GM18868 (cell line): ENCODE measurements around the gene ASS1.

Experiments used
- ATAC-seq: cut with Tn5 transposase; IDR thresholded peaks from one replicate; pipeline ENCODE4 v1.9.1; 2021; ENCODE audit warnings: mild to moderate bottlenecking, moderate library complexity; ENCODE audit not compliant: unreplicated experiment

ASS1 gene

DNA sequence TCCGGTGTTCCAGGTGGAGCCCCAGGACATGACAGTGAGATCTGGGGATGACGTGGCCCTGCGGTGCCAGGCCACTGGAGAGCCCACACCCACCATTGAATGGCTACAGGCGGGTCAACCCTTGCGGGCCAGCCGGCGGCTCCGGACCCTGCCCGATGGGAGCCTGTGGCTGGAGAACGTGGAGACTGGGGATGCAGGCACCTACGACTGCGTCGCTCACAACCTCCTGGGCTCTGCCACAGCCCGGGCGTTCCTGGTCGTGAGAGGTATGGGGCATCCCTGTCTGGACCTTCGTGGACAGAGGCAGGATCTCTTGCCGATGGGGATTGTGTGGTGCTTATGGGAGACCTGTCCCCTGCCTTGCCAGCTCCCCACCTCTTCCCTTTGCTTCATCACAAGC is 26.0 kb upstream of the ASS1 start:
- ATAC-seq, result no peak

DNA sequence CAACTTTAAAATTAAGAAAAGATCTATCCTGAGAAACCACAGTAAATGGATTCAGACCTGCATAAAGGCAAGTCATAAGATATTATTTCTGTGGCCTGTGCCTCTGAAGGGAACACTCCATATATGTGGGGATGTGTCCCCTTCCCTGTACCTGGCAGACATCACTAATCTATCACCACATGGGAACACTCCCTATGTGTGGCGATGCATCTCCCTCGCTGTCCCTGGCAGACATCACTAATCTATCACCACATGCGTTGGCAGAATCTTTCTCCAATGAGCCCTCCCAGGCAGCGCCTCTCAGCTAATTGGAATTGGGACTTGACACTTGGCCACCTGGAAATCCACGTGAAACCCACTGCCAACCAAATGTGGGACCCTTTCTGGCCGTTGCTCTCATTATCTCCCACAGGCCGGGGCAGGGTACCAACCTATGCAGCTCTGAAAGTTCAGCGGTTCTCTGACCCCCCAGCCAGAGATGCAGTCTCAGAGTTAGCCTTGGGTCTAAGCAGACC is 25.2 kb upstream of the ASS1 start:
- ATAC-seq, result no peak

- no peak for ATAC-seq
These were observed 23.5 kb upstream of the ASS1 start for GRCh38 chr9:130421154-130421801.

DNA sequence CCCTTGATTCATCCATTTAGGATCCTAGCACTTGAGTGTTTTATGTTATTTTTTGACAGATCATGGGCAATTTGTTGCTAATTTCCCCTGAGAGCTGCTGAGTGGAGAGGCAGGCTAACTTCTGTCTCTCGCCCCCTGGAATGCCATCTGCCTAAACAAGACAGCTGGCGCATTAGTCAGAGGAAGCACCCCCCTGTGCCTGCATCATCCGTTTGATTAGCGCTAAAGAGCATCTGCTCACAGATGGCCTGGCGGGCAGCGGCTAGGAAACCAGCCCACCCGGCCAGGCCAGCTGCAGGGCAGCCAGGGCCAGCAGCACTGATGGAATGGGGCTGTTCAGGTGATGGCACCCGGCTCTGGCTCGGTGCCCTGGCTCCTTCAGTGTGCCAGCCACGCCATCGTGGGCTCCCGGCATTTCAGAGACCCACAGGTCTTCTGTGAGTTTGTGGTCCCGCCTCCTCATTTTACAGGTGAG is 22.9 kb upstream of the ASS1 start:
- no peak for ATAC-seq

- no peak for ATAC-seq
These were observed 22.2 kb upstream of the ASS1 start for GRCh38 chr9:130422546-130422945.

- ATAC-seq, result no peak
These were observed 21.5 kb upstream of the ASS1 start for GRCh38 chr9:130423272-130423671.

DNA sequence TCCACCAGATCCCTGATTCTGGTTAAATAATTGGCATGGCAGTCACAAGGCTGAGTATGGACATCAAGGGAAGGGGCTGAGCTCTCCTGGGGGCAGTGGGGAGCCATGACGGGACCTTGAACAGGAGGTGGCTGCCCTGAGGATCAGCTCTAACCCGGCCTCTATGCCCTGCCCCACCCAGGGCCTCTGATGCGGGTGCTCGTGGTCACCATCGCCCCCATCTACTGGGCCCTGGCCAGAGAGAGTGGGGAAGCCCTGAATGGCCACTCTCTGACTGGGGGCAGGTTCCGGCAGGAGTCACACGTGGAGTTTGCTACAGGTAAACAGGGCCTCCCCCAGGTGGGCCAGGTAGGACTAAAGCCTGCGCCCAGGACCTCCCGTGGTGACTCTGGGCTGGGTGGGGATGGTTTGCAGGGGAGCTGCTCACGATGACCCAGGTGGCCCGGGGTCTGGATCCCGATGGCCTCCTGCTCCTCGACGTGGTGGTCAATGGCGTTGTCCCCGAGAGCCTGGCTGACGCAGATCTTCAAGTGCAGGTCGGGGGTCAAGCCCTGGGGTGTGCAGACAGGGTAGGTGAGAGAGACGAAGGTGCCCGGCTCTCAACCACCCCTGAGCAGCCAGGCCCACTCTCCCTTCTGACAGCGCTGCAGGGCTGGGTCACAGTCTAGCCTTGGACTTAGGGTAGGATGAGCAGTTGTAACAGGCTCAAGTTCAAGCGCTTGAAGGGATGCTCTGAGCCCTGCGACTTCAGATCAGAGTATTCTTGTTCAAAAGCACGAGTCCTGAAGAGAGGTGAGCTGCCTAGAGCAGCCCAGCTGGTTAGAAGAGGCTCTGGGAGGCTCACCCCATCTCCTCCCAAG is 19.9 kb upstream of the ASS1 start:
- no peak for ATAC-seq

- no peak for ATAC-seq
These were observed 18.9 kb upstream of the ASS1 start for GRCh38 chr9:130425741-130426466.

GRCh38 chr9:130426467-130426773 is 18.3 kb upstream of the ASS1 start:
- no peak for ATAC-seq

DNA sequence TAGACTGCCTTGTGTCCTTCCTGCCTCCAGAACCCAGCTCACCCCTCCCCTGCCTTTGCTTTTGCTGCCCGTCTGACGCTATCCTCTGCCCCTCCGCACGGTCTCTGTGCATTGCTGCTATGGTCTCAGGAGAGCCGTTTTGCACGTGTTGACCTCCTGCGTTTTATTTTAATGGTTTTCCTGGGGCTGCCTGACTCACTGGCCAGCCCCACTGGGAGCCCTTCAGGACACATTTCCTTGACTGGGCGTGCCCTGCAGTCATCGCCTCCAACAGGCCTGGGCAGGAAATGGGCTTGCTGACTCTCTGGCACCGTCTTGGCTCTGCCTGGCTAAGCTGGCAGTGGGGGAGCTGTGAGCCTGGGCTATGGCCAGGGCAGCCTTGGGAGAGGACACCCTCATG is 17.9 kb upstream of the ASS1 start:
- ATAC-seq, result no peak

DNA sequence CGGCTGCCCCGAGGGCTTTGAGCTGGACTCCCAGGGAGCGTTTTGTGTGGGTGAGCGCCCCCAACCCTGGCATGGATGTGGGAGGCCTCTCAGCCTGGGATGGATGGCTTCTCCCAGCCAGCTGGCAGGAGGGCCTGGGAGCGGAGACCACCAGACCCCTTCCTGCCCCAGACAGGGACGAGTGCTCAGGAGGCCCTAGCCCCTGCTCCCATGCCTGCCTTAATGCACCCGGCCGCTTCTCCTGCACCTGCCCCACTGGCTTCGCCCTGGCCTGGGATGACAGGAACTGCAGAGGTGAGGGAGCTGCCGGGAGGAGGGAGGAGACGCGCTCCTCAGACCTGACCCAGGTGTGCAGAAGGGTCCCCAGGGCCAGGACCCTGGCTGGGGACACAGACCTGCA is 17.4 kb upstream of the ASS1 start:
- no peak for ATAC-seq

DNA sequence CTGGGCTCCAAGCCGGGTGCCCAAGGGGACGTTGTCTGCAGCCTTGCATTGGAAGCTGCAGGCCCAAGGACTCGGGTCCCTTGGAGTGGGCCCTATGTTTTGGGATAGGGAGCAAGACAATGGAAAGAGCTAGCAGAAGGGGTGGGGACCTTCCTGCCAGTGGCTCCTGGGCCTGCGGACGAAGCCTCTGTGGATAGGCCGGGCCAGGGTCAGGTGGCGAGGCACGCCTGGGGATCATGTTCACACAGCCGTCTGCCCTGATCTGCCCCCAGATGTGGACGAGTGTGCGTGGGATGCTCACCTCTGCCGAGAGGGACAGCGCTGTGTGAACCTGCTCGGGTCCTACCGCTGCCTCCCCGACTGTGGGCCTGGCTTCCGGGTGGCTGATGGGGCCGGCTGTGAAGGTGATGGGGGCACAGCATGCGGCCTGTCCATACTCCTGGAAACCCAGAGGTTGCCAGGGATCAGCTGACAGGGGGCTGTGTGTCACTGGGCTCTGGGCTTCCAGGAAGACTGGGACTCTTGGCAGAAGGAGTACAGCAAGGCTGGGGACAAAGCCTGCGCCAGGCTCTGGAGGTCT is 16.6 kb upstream of the ASS1 start:
- no peak for ATAC-seq

GRCh38 chr9:130429381-130429780 is 15.4 kb upstream of the ASS1 start:
- ATAC-seq, result no peak

DNA sequence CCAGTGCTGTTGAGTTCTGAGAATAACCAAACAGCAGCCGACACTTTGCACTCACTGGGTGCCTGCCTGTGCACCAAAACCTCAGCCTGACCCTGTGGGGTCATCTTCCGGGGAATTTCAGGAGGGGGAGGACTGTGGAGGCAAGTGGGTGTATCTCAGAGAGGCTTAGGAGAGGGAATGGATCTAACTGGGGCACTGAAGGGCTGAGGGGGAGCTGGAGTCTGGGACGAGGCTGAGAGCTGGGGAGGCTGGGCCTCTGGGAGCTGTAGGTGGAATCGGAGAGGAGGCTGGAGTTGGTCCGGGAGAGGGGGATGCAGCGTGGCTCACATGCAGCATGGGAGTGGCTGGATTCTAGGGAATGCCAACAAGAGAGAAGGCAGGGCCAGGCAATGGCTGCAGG is 14.9 kb upstream of the ASS1 start:
- ATAC-seq, result no peak

- ATAC-seq, result no peak
These were observed 14.5 kb upstream of the ASS1 start for GRCh38 chr9:130430232-130430631.

DNA sequence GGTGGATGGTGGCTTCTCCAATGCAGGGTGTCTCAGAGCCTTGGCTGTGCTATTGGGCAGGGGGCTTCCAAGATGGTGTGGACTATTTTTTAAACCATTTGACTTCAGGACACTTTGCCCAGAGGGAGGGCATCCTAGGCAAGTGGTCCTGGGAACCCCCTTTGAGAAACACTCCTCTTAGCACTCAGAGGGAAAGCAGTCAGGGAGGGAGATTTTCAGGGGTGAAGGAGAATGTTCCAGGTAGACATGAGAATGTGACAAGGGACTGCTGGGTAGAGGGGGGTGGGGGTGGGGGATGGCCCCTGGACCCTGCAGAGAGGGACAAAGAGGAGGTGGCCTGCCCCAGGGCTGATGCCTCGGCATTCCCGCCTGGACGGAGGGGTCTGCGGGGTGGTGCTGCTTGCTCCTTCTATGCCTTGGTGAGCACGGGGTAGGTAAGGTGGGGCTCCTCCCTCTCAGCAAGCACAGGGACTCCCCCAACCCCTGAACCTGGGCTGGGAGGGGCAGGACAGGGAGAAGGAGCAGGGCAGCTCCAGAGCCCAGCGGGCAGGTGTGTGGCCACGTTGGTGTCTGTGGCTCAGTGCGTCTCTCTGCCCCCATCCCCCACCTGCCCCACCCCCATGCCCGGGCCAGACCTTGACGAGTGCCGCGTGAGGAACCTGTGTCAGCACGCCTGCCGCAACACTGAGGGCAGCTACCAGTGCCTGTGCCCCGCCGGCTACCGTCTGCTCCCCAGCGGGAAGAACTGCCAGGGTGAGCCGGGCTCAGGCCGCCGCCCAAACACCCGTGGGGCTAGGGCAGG is 13.8 kb upstream of the ASS1 start:
- no peak for ATAC-seq

DNA sequence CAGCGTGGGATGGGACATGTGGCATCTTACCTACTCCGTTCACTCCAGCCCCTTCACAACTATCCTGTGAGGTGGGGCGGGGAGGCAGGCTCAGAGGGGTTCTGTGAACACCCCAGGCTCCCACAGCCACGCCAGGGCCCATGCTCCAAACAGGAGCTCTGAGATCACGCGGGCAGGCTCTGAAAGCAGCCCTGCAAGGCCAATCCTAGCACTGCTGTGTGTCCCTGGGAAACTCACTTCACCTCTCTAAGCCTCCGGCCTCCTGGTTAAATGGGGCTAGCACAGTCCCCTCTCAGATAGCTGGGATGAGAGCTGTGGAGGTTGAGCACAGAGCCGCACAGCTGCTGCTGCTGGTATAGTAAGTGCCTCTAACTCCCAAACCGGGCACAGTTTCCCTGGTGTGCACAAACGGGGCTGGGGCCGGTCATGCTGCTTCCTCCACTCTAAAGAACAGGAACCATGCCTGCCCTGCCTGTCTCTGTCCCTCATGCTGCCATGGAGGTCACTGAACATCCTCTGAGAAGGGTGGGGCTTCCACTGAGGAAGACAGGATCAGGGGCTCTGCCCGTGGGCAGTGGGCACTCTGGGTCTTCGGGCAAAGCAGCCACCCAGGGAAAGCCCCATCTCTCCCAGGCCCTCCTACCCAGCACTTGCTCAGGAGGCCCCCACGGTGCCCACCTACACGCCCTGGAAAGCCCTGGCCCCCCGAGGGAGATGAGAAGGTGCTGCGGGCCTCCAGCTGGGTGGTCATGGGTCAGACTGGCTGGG is 13.0 kb upstream of the ASS1 start:
- no peak for ATAC-seq

GRCh38 chr9:130432362-130432761 is 12.4 kb upstream of the ASS1 start:
- no peak for ATAC-seq

DNA sequence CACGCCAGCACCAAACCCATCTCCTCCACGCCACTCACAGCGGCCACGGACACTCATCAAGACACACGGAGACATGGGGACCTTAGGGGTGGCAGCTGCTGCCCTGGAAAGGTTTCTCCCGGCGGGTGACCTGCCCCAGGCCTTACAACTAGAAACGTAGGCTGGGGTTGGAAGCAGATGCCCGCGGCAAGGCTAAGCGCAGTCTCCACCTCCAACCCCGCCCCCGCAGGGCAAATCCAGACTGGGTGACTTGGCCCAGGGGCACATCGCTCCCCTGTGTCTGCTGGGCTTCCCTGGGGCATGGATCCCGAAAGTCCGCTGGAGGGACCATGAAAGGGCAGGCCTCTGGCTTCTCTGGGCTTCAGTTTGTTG is 12.0 kb upstream of the ASS1 start:
- no peak for ATAC-seq
